ENCODE results near the gene PRKAG2. TPM values are rescaled to one million over a fixed set of nuclear protein-coding genes. Genes with fewer than 3 reads are reported as not detected.

The PRKAG2 gene
- polyA plus RNA-seq, 3 donors: 29.2 to 59.8 (median 30.9) TPM

DNA sequence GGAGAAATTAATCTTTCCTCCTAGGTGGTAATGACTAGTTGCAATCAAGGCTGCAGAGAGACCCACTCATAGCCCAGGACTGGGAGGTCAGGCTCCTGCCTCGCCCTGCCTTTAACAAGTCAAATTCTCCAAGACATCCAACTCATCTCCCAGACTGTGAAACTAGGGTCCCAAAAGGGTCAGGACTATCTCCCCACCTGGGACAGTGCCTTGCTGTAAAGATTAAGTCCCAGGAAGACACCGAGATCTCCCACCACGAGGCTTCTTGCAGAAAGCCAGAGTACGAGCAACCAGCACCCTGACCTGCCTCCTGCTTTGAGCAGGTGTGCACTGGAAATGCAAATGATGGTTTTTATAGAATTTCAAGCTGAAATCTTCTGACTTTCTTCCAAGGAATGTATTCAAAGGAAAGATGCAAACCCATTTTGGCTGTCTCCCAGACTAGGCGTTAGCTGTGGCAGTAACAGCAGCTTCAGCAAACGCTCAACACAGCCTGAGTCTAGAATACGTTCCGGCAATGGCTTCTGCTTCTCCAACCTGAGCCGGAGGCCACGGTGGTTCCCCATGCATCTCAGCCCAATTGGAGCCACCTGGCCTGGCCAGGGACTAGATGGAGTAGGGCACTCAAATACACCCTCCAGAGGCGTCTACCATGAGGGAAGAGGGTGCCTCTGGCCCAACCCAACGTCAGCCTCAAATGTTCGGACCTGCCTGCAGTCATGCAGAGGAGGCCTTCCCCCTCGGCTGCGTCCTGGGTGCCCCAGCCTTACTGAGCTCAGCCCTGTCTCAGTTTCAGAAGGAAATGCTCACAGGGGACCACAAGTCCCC lies 170.4 kb downstream of the PRKAG2 start:
- Mint-ChIP-seq H3K4me1 (peaks cover 9% of the 10 kb centered on the region), H3K36me3 (peaks cover 50% of the 10 kb centered on the region in 2 donors), H3K27ac (peak overlapping the region in 1 of 7 donors; percentile 83), H3K9me3 (no peaks in the 10 kb centered on the region), H3K27me3 (ENCODE audit: low read depth in 3 of 3) (no peaks in the 10 kb centered on the region), H3K4me3 (no peak overlapping the region)
- H3K27ac ChIP-seq (ENCODE audit: low read depth in 1 of 2, low read length in 2 of 2): no peak overlapping the region
- H3K4me2 ChIP-seq (replicated peaks; ENCODE audit: extremely low read depth, low read length, poor library complexity, severe bottlenecking): no peak overlapping the region
- H3K27me3 ChIP-seq (ENCODE audit: control insufficient read depth in 2 of 2, insufficient read depth in 2 of 2, low read length in 2 of 2): no peaks in the 10 kb centered on the region
- peaks cover 19 to 54% of the 10 kb centered on the region in 2 donors for H3K36me3 ChIP-seq (replicated peaks in 1 of 2; ENCODE audit: control insufficient read depth in 1 of 2, insufficient read depth in 2 of 2, low read length in 2 of 2)
- no peak overlapping the region for H2AFZ ChIP-seq (ENCODE audit: insufficient read depth, low read depth, low read length, poor library complexity, severe bottlenecking)
- H3K79me2 ChIP-seq (ENCODE audit: insufficient read depth, low read length): no peaks in the 10 kb centered on the region
- H4K20me1 ChIP-seq (ENCODE audit: insufficient read depth, low read length): peaks cover 100% of the 10 kb centered on the region
- intact Hi-C loops (cut with micrococcal nuclease): no loop called here
- no peaks in the 10 kb centered on the region for H3K4me1 ChIP-seq (ENCODE audit: control insufficient read depth in 1 of 2, insufficient read depth in 2 of 2, low read length in 2 of 2)
- H3K9ac ChIP-seq (ENCODE audit: insufficient read depth, low read length, poor library complexity, severe bottlenecking): no peak overlapping the region
- 94% methylated on average over 15 of the region's 15 CpGs for WGBS (ENCODE audit: insufficient coverage)
- no peaks in the 10 kb centered on the region for H3K9me3 ChIP-seq (replicated peaks in 1 of 2; ENCODE audit: control insufficient read depth in 1 of 2, insufficient read depth in 1 of 2, low read length in 2 of 2)
- H3K4me3 ChIP-seq (replicated peaks in 1 of 3; ENCODE audit: low read depth in 2 of 3, low read length in 3 of 3): no peak overlapping the region
- no peak for DNase-seq
- TF ChIP-seq, protein P1, sequence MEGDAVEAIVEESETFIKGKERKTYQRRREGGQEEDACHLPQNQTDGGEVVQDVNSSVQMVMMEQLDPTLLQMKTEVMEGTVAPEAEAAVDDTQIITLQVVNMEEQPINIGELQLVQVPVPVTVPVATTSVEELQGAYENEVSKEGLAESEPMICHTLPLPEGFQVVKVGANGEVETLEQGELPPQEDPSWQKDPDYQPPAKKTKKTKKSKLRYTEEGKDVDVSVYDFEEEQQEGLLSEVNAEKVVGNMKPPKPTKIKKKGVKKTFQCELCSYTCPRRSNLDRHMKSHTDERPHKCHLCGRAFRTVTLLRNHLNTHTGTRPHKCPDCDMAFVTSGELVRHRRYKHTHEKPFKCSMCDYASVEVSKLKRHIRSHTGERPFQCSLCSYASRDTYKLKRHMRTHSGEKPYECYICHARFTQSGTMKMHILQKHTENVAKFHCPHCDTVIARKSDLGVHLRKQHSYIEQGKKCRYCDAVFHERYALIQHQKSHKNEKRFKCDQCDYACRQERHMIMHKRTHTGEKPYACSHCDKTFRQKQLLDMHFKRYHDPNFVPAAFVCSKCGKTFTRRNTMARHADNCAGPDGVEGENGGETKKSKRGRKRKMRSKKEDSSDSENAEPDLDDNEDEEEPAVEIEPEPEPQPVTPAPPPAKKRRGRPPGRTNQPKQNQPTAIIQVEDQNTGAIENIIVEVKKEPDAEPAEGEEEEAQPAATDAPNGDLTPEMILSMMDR (IDR thresholded peaks at IDR 0.05): no peak

DNA sequence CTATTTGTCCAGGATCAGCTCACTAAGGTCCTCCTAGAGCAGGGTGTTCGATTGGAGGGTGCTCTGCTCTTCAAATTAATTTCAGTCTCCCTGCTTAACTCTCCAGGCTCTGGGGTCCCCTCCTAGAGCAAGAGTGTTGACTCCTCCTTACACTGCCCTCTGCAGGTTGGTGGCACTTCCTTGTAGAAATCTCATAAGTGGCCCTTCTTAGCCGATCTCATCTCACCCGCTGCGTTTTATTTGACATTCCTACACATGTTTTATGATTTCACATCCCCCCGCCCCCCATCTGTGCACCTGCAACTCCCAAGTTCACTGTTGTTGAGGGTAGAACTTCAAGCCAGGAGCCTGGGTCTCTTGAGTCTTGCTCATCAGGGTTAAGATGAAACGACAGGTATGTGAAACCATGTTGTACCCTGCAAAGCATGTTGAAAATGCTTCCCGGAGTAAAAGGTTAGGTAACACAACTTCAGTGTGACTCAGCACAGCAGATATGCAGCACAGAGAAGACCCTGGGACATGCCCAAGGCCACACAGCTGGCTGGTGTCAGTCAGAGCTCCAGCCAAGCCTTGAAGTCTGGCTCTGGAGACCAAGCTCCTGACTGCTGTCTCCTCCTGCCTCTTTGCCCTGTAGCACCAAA lies 171.2 kb downstream of the PRKAG2 start:
- no peaks in the 10 kb centered on the region for H3K27me3 ChIP-seq (ENCODE audit: control insufficient read depth in 2 of 2, insufficient read depth in 2 of 2, low read length in 2 of 2)
- H3K9ac ChIP-seq (ENCODE audit: insufficient read depth, low read length, poor library complexity, severe bottlenecking): no peak overlapping the region

More for the DNA sequence above, 171.2 kb downstream of the PRKAG2 start:
- no peak overlapping the region for H3K4me3 Mint-ChIP-seq
- peak overlapping the region in 3 of 7 donors; percentile 19 to 39 (median 22) for H3K27ac Mint-ChIP-seq
- H3K9me3 ChIP-seq (replicated peaks in 1 of 2; ENCODE audit: control insufficient read depth in 1 of 2, insufficient read depth in 1 of 2, low read length in 2 of 2): no peaks in the 10 kb centered on the region
- H3K4me3 ChIP-seq (replicated peaks in 1 of 3; ENCODE audit: low read depth in 2 of 3, low read length in 3 of 3): no peak overlapping the region
- H3K36me3 ChIP-seq (replicated peaks in 1 of 2; ENCODE audit: control insufficient read depth in 1 of 2, insufficient read depth in 2 of 2, low read length in 2 of 2): peaks cover 19 to 60% of the 10 kb centered on the region in 2 donors
- no peaks in the 10 kb centered on the region for H3K27me3 Mint-ChIP-seq (ENCODE audit: low read depth in 3 of 3)
- no peak overlapping the region for H2AFZ ChIP-seq (ENCODE audit: insufficient read depth, low read depth, low read length, poor library complexity, severe bottlenecking)
- no peak overlapping the region for H3K27ac ChIP-seq (ENCODE audit: low read depth in 1 of 2, low read length in 2 of 2)
- H3K9me3 Mint-ChIP-seq: no peaks in the 10 kb centered on the region
- 11% methylated on average over 5 of the region's 7 CpGs for WGBS (ENCODE audit: insufficient coverage)
- H3K79me2 ChIP-seq (ENCODE audit: insufficient read depth, low read length): no peaks in the 10 kb centered on the region
- peaks cover 100% of the 10 kb centered on the region for H4K20me1 ChIP-seq (ENCODE audit: insufficient read depth, low read length)
- no peak for DNase-seq
- TF ChIP-seq, protein P1 (IDR thresholded peaks at IDR 0.05): peak; percentile 15
- intact Hi-C loops (cut with micrococcal nuclease): no loop called here
- peaks cover 0 to 4% of the 10 kb centered on the region in 2 donors for H3K4me1 ChIP-seq (ENCODE audit: control insufficient read depth in 1 of 2, insufficient read depth in 2 of 2, low read length in 2 of 2)
- H3K36me3 Mint-ChIP-seq: peaks cover 54 to 57% of the 10 kb centered on the region in 2 donors
- H3K4me1 Mint-ChIP-seq: peaks cover 15% of the 10 kb centered on the region
- no peak overlapping the region for H3K4me2 ChIP-seq (replicated peaks; ENCODE audit: extremely low read depth, low read length, poor library complexity, severe bottlenecking)
